K562 (cell line): ENCODE data around the gene ASIC1. TPM values are rescaled to one million over a fixed set of nuclear protein-coding genes. Genes with fewer than 3 reads are reported as not detected.

ENCODE experiments used
- ATF7 ChIP-seq: fragments of 450-650 bp; IDR thresholded peaks from 2 replicates; pipeline ENCODE4 v1.7.1; 2014; ENCODE audit warnings: mild to moderate bottlenecking, moderate library complexity
- DACH1 ChIP-seq: fragments of 450-650 bp; IDR thresholded peaks from 2 replicates; pipeline ENCODE4 v1.6.1; 2018; ENCODE audit not compliant: partially characterized antibody
- U2AF2 ChIP-seq: fragments of 200-400 bp; formaldehyde crosslinking; optimal IDR thresholded peaks from 2 replicates; pipeline ENCODE3; 2017; ENCODE audit warnings: low read depth, mild to moderate bottlenecking, low read length
- ZBTB8A ChIP-seq: fragments of 450-650 bp; IDR thresholded peaks from 2 replicates; pipeline ENCODE4 v1.6.1; 2018; ENCODE audit warnings: mild to moderate bottlenecking, moderate library complexity; ENCODE audit not compliant: partially characterized antibody
- ZNF586 ChIP-seq: fragments of 450-650 bp; formaldehyde crosslinking; conservative IDR thresholded peaks from 2 replicates; pipeline ENCODE4 v1.4.0; 2020; ENCODE audit warnings: mild to moderate bottlenecking, moderate library complexity
- polyA plus RNA-seq, 8 experiments: library from polyadenylated mRNA; depleted of rRNA in 4 of 8; stranded (reverse) in 5 of 8; unstranded in 3 of 8; fragments of >200 nt; fragmentation: Nextera tagmentation in 2 of 8; fragmentation: Illumina TruSeq in 1 of 8; extraction: Ambion mirVana in 2 of 8; extraction: Trizol in 1 of 8; gene quantifications; 2 replicates each; pipeline versions ENCODE4 v1.2.1 to v1.2.3, GENCODE V29; 2011 to 2014; ENCODE audit warnings: inconsistent platforms in 1 of 8, missing spikeins in 1 of 8
- total RNA-seq, 7 experiments: library from RNA; depleted of rRNA in 6 of 7; stranded (reverse); fragments of >200 nt in 6 of 7; fragmentation: Illumina TruSeq in 2 of 7; extraction: Trizol in 2 of 7; gene quantifications; 2 replicates each; pipeline versions ENCODE4 v1.2.1 to v1.2.3, GENCODE V29; 2011 to 2021; ENCODE audit warnings: low replicate concordance in 1 of 7
- TF ChIP-seq, protein P1 (sequence below): fragments of 450-650 bp; IDR thresholded peaks from 2 replicates; pipeline ENCODE4 v1.6.1; 2016; ENCODE audit warnings: mild to moderate bottlenecking, moderate library complexity
- TF ChIP-seq, protein P2 (sequence below): fragments of 450-650 bp; IDR thresholded peaks from 2 replicates; pipeline ENCODE4 v1.6.1; 2017; ENCODE audit warnings: mild to moderate bottlenecking, moderate library complexity

The ASIC1 gene
- total and polyA plus RNA-seq, 9 of the 15 experiments (the other 6 are each of a cell fraction or from before 2014, with no cell fraction given): 0.01 to 1.7 (median 0.45) TPM

GRCh38 chr12:50050410-50051098, 6.8 kb upstream of the ASIC1 start (continued):
- TF ChIP-seq, protein P1, sequence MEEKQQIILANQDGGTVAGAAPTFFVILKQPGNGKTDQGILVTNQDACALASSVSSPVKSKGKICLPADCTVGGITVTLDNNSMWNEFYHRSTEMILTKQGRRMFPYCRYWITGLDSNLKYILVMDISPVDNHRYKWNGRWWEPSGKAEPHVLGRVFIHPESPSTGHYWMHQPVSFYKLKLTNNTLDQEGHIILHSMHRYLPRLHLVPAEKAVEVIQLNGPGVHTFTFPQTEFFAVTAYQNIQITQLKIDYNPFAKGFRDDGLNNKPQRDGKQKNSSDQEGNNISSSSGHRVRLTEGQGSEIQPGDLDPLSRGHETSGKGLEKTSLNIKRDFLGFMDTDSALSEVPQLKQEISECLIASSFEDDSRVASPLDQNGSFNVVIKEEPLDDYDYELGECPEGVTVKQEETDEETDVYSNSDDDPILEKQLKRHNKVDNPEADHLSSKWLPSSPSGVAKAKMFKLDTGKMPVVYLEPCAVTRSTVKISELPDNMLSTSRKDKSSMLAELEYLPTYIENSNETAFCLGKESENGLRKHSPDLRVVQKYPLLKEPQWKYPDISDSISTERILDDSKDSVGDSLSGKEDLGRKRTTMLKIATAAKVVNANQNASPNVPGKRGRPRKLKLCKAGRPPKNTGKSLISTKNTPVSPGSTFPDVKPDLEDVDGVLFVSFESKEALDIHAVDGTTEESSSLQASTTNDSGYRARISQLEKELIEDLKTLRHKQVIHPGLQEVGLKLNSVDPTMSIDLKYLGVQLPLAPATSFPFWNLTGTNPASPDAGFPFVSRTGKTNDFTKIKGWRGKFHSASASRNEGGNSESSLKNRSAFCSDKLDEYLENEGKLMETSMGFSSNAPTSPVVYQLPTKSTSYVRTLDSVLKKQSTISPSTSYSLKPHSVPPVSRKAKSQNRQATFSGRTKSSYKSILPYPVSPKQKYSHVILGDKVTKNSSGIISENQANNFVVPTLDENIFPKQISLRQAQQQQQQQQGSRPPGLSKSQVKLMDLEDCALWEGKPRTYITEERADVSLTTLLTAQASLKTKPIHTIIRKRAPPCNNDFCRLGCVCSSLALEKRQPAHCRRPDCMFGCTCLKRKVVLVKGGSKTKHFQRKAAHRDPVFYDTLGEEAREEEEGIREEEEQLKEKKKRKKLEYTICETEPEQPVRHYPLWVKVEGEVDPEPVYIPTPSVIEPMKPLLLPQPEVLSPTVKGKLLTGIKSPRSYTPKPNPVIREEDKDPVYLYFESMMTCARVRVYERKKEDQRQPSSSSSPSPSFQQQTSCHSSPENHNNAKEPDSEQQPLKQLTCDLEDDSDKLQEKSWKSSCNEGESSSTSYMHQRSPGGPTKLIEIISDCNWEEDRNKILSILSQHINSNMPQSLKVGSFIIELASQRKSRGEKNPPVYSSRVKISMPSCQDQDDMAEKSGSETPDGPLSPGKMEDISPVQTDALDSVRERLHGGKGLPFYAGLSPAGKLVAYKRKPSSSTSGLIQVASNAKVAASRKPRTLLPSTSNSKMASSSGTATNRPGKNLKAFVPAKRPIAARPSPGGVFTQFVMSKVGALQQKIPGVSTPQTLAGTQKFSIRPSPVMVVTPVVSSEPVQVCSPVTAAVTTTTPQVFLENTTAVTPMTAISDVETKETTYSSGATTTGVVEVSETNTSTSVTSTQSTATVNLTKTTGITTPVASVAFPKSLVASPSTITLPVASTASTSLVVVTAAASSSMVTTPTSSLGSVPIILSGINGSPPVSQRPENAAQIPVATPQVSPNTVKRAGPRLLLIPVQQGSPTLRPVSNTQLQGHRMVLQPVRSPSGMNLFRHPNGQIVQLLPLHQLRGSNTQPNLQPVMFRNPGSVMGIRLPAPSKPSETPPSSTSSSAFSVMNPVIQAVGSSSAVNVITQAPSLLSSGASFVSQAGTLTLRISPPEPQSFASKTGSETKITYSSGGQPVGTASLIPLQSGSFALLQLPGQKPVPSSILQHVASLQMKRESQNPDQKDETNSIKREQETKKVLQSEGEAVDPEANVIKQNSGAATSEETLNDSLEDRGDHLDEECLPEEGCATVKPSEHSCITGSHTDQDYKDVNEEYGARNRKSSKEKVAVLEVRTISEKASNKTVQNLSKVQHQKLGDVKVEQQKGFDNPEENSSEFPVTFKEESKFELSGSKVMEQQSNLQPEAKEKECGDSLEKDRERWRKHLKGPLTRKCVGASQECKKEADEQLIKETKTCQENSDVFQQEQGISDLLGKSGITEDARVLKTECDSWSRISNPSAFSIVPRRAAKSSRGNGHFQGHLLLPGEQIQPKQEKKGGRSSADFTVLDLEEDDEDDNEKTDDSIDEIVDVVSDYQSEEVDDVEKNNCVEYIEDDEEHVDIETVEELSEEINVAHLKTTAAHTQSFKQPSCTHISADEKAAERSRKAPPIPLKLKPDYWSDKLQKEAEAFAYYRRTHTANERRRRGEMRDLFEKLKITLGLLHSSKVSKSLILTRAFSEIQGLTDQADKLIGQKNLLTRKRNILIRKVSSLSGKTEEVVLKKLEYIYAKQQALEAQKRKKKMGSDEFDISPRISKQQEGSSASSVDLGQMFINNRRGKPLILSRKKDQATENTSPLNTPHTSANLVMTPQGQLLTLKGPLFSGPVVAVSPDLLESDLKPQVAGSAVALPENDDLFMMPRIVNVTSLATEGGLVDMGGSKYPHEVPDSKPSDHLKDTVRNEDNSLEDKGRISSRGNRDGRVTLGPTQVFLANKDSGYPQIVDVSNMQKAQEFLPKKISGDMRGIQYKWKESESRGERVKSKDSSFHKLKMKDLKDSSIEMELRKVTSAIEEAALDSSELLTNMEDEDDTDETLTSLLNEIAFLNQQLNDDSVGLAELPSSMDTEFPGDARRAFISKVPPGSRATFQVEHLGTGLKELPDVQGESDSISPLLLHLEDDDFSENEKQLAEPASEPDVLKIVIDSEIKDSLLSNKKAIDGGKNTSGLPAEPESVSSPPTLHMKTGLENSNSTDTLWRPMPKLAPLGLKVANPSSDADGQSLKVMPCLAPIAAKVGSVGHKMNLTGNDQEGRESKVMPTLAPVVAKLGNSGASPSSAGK: peak; percentile 50
- TF ChIP-seq, protein P2, sequence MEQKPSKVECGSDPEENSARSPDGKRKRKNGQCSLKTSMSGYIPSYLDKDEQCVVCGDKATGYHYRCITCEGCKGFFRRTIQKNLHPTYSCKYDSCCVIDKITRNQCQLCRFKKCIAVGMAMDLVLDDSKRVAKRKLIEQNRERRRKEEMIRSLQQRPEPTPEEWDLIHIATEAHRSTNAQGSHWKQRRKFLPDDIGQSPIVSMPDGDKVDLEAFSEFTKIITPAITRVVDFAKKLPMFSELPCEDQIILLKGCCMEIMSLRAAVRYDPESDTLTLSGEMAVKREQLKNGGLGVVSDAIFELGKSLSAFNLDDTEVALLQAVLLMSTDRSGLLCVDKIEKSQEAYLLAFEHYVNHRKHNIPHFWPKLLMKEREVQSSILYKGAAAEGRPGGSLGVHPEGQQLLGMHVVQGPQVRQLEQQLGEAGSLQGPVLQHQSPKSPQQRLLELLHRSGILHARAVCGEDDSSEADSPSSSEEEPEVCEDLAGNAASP: no peak
- TF ChIP-seq U2AF2 (no peak), DACH1 (peak; percentile 56), ATF7 (0 out of 2 replicates have a peak, but pooled peaks have one; percentile 53), ZNF586 (no peak), ZBTB8A (no peak)
